Measurements from ENCODE around the gene SIPA1. TPM values are rescaled to one million over a fixed set of nuclear protein-coding genes. Genes with fewer than 3 reads are reported as not detected.

Gene SIPA1
- total and polyA plus RNA-seq, 9 donors: 10.0 to 48.2 (median 37.9) TPM

DNA sequence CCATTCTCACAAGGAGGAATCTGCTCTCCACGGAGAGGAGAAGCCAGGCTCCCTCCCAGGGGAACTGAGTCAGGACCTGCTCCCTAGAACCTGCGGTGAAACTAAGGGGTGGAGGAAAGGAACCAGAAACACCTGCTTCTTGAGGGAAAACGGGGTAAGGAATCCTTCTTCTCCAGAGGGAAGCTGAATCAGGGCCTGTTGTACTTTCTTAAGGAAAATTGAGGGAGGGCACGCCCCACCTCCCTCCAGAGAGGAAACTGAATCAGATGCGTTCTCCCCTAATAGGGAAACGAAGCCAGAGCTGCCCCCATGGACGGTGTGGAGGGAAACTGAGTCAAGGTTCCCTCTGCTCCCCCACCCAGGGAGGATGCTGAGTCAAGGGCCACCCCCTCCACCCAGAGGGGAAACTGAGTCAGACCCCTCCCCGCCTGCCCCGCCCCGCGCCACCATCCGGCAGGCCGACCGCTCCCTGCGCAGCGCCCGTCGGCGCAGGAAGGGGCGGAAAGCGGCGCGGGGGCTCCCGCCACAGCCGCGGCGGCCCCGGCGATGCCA lies 24.4 kb downstream of the SIPA1 start:
- no peaks in the 10 kb centered on the region for H3K27me3 ChIP-seq
- peak in 1 of 5 donors; percentile 47 for DNase-seq
- no peak for TF ChIP-seq POLR2A (IDR thresholded peaks at IDR 0.05)
- TF ChIP-seq, protein P1, sequence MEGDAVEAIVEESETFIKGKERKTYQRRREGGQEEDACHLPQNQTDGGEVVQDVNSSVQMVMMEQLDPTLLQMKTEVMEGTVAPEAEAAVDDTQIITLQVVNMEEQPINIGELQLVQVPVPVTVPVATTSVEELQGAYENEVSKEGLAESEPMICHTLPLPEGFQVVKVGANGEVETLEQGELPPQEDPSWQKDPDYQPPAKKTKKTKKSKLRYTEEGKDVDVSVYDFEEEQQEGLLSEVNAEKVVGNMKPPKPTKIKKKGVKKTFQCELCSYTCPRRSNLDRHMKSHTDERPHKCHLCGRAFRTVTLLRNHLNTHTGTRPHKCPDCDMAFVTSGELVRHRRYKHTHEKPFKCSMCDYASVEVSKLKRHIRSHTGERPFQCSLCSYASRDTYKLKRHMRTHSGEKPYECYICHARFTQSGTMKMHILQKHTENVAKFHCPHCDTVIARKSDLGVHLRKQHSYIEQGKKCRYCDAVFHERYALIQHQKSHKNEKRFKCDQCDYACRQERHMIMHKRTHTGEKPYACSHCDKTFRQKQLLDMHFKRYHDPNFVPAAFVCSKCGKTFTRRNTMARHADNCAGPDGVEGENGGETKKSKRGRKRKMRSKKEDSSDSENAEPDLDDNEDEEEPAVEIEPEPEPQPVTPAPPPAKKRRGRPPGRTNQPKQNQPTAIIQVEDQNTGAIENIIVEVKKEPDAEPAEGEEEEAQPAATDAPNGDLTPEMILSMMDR (IDR thresholded peaks at IDR 0.05): no peak
- no peak for TF ChIP-seq EP300 (IDR thresholded peaks at IDR 0.05)
- H3K27ac ChIP-seq: peak overlapping the region; percentile 91 to 97
- intact Hi-C loops (cut with DNase I): no loop called here
- peaks cover 14% of the 10 kb centered on the region for H3K4me1 ChIP-seq (ENCODE audit: insufficient read depth)
- no peaks in the 10 kb centered on the region for H3K9me3 ChIP-seq
- no peaks in the 10 kb centered on the region for H3K36me3 ChIP-seq
- 1% methylated on average over 13 to 29 of the region's 29 CpGs for WGBS, 3 donors
- peak overlapping the region; percentile 76 for H3K4me3 ChIP-seq

DNA sequence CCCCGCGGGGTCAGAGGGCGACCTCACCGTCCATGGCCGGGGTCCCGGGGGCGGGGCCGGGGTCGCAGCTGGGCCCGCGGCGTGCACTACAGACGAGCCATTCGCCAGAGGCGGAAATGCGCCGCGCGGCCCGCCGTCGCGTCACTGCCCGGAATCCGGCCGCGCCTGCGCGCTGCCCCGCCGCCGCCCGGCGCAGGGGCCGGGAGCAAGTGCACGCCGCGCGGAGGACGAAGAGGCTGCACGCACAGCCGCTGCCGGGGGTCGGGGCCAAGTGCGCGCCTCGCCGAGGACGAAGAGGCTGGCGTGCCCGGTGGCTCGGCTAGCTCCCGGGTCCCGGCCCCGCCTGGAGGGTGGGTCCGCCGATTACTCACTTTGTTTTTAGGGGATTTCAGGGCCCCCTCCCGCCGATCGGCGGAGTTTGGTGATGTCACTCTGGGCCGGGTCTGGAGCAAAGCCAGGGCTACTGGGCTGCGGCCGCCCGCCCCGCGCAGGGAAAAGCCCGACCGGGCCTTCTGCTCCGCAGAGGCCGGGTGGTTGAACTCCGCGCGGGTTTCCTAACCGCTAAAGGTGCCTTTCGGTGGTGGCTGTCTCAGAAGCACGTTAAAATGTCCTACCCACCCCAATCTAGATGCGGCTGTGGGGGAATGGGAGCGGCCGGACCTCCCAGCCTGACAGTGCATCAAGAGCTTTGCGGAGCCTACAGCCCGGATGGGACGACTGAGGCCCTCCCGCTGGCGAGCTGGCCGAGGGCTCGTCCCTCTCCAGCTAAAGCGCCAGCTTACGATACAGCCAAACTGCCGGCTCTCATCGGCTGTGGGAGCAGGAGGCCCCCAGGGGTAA lies 25.1 kb downstream of the SIPA1 start, which contains the start of gene RELA:
RELA (minus strand) TSS at position 118 of the 840 bp plus-strand sequence; CDS start at position 34, 84 bp downstream.
- Histone ChIP-seq H3K36me3 (no peaks in the 10 kb centered on the region), H3K27ac (peak within 1 kb of the TSS; percentile 91 to 97), H3K4me3 (peak within 1 kb of the TSS; percentile 76), H3K9me3 (no peaks in the 10 kb centered on the region), H3K4me1 (ENCODE audit: insufficient read depth) (peaks cover 14% of the 10 kb centered on the region), H3K27me3 (no peaks in the 10 kb centered on the region)
- 0 to 1% (median 0%) methylated on average over 42 to 91 of the region's 91 CpGs for WGBS, 3 donors
- intact Hi-C loops (cut with DNase I): no loop called here
- DNase-seq: peak; percentile 97 to 98 (median 97)
- TF ChIP-seq POLR2A (IDR thresholded peaks at IDR 0.05) (peak; percentile 90), EP300 (IDR thresholded peaks at IDR 0.05) (no peak)
- TF ChIP-seq, protein P1 (IDR thresholded peaks at IDR 0.05): peak in 2 of 3 donors; percentile 47 to 52

DNA sequence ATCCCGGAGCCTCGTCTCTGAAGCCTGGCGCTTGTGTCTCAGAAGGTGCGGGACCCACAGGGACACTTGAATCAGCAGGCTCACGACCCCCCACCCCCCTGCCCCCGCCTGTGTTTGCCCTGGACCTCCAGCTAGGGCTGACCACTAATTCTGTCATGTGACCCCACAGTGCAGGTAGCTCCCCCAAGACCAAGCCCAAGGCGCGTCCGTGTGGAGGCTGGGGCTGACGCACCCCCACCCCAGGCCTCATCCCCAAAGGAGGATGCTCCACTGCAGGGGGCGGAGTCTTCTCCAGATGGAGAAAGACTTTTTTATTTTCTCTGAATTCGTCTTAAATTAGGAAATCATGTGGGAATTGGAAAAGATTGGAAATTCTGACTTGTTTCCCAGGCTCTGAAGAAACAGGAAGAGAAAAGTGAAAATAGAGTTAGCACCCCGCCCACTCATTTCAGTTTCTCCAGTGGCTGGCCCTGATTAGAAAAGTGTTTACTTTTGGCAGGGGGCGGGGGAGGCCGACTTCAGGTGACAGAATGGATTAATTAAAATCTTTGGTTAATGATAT lies 25.8 kb downstream of the SIPA1 start:
- peak overlapping the region; percentile 91 to 97 for H3K27ac ChIP-seq
- TF ChIP-seq POLR2A (IDR thresholded peaks at IDR 0.05) (peak; percentile 47), EP300 (IDR thresholded peaks at IDR 0.05) (no peak)
- WGBS, 3 donors: 0 to 1% (median 1%) methylated on average over 15 of the region's 15 CpGs
- H3K9me3 ChIP-seq: no peaks in the 10 kb centered on the region
- H3K4me1 ChIP-seq (ENCODE audit: insufficient read depth): peaks cover 14% of the 10 kb centered on the region
- peak overlapping the region; percentile 76 for H3K4me3 ChIP-seq
- no peaks in the 10 kb centered on the region for H3K27me3 ChIP-seq
- intact Hi-C loops (cut with DNase I): no loop called here
- peak; percentile 79 to 88 (median 81) for DNase-seq
- no peaks in the 10 kb centered on the region for H3K36me3 ChIP-seq

DNA sequence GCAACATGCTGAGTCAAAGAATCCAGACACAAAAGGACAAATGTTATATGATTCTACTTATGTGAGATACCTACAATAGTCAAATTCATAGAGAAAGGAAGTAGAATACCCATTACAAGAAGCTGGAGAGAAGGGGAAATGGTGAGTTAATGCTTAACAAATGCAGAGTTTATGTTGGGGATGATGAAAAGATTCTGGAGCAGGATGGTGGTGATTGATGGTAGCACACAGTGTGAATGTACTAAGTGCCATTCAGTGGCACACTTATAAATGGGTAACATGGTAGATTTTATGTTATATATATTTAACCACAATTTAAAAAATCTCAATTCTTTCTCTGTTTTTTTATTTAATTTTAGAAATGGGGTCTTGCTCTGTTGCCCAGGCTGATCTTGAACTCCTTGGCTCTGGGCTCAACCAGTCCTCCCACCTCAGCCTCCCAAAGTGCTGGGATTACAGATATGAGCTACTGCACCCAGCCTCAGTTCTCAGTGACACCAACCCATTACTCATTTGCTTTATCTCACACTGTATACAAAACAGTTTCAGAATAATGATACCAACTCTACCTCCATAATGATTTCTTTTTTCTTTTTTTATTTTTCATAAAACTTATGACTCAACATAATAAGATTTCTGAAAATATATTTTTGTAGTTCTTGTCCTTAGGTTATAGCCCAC lies 34.4 kb downstream of the SIPA1 start:
- intact Hi-C loops (cut with DNase I): no loop called here

More for the DNA sequence above, 34.4 kb downstream of the SIPA1 start:
- Histone ChIP-seq H3K4me1 (ENCODE audit: insufficient read depth) (no peaks in the 10 kb centered on the region), H3K27me3 (no peaks in the 10 kb centered on the region), H3K9me3 (no peaks in the 10 kb centered on the region), H3K4me3 (no peak overlapping the region), H3K27ac (no peak overlapping the region), H3K36me3 (no peaks in the 10 kb centered on the region)
- no peak for TF ChIP-seq EP300 (IDR thresholded peaks at IDR 0.05)
- TF ChIP-seq, protein P1 (IDR thresholded peaks at IDR 0.05): no peak
- no peak for TF ChIP-seq POLR2A (IDR thresholded peaks at IDR 0.05)
- no peak for DNase-seq

All from ovary (tissue), 9 donors.